Ishikawa (cell line): Measurements from ENCODE around the gene ACTR1A.

Experiments used
- CEBPB ChIP-seq: IDR thresholded peaks from 2 replicates; pipeline ENCODE4 v1.6.1; 2012
- CREB1 ChIP-seq: IDR thresholded peaks from 2 replicates; pipeline ENCODE4 v1.6.1; 2012; ENCODE audit warnings: low read depth
- EGR1 ChIP-seq: IDR thresholded peaks from 2 replicates; pipeline ENCODE4 v1.6.1; 2012
- EP300 ChIP-seq: IDR thresholded peaks from 2 replicates; pipeline ENCODE4 v1.6.1; 2012; ENCODE audit warnings: borderline replicate concordance
- FOXM1 ChIP-seq: IDR thresholded peaks from 2 replicates; pipeline ENCODE4 v1.6.1; 2012; ENCODE audit warnings: low read depth, borderline replicate concordance
- MAX ChIP-seq: IDR thresholded peaks from 2 replicates; pipeline ENCODE4 v1.6.1; 2012
- NFIC ChIP-seq: IDR thresholded peaks from 2 replicates; pipeline ENCODE4 v1.6.1; 2012
- RAD21 ChIP-seq: IDR thresholded peaks from 2 replicates; pipeline ENCODE4 v1.6.1; 2012; ENCODE audit warnings: low read depth
- REST ChIP-seq: IDR thresholded peaks from 2 replicates; pipeline ENCODE4 v1.6.1; 2012; ENCODE audit warnings: low read depth, mild to moderate bottlenecking
- TAF1 ChIP-seq: IDR thresholded peaks from 2 replicates; pipeline ENCODE4 v1.6.1; 2012; ENCODE audit warnings: low read depth, mild to moderate bottlenecking
- TCF12 ChIP-seq: IDR thresholded peaks from 2 replicates; pipeline ENCODE4 v1.6.1; 2012; ENCODE audit warnings: low read depth
- TEAD4 ChIP-seq: IDR thresholded peaks from 2 replicates; pipeline ENCODE4 v1.6.1; 2012
- USF1 ChIP-seq: IDR thresholded peaks from 2 replicates; pipeline ENCODE4 v1.6.1; 2012
- YY1 ChIP-seq: IDR thresholded peaks from 2 replicates; pipeline ENCODE4 v1.6.1; 2012; ENCODE audit warnings: low read depth
- ZBTB7A ChIP-seq: IDR thresholded peaks from 2 replicates; pipeline ENCODE4 v1.6.1; 2012; ENCODE audit warnings: low read depth

Gene ACTR1A

GRCh38 chr10:102492983-102493382 is 9.5 kb downstream of the ACTR1A start:
- TF ChIP-seq YY1, result no peak
- TF ChIP-seq TCF12, result no peak
- TF ChIP-seq CREB1, result no peak
- no peak for TF ChIP-seq MAX
- TF ChIP-seq EP300, result no peak
- TF ChIP-seq RAD21, result no peak
- no peak for TF ChIP-seq TAF1
- no peak for TF ChIP-seq CEBPB

GRCh38 chr10:102492344-102492939 is 10.1 kb downstream of the ACTR1A start:
- TF ChIP-seq REST, result no peak
- TF ChIP-seq ZBTB7A, result no peak
- no peak for TF ChIP-seq TEAD4
- TF ChIP-seq TCF12, result no peak
- no peak for TF ChIP-seq NFIC
- TF ChIP-seq MAX, result no peak
- no peak for TF ChIP-seq YY1
- TF ChIP-seq RAD21, result no peak
- no peak for TF ChIP-seq CREB1
- no peak for TF ChIP-seq USF1
- TF ChIP-seq EGR1, result no peak
- TF ChIP-seq EP300, result no peak
- no peak for TF ChIP-seq FOXM1
- TF ChIP-seq CEBPB, result no peak
- no peak for TF ChIP-seq TAF1

- no peak for TF ChIP-seq EGR1
- TF ChIP-seq CREB1, result no peak
- no peak for TF ChIP-seq USF1
- no peak for TF ChIP-seq ZBTB7A
- TF ChIP-seq YY1, result no peak
- TF ChIP-seq TAF1, result no peak
- TF ChIP-seq TCF12, result no peak
- TF ChIP-seq RAD21, result no peak
- no peak for TF ChIP-seq MAX
- TF ChIP-seq FOXM1, result no peak
- no peak for TF ChIP-seq CEBPB
- TF ChIP-seq EP300, result no peak
- TF ChIP-seq NFIC, result no peak
- TF ChIP-seq REST, result no peak
- TF ChIP-seq TEAD4, result no peak
These were observed 11.4 kb downstream of the ACTR1A start for GRCh38 chr10:102491136-102491535.

- TF ChIP-seq TCF12 (no peak), EP300 (no peak), RAD21 (no peak), EGR1 (no peak), REST (no peak), TEAD4 (no peak), USF1 (no peak), ZBTB7A (no peak), TAF1 (no peak), YY1 (no peak), CREB1 (no peak), NFIC (no peak), MAX (no peak), CEBPB (no peak), FOXM1 (no peak)
These were observed 17.3 kb downstream of the ACTR1A start for GRCh38 chr10:102485093-102485784.
